CD4-positive, CD25-positive, alpha-beta regulatory T cell (primary cell): ENCODE measurements around the gene CDKN2AIPNL. TPM values are rescaled to one million over a fixed set of nuclear protein-coding genes. Genes with fewer than 3 reads are reported as not detected.

Experiments used
- ATAC-seq, 2 donors: fragments of 150-1000 bp; cut with Tn5 transposase; one replicate each; pipeline ENCODE4 v1.10.0; 2021; ENCODE audit warnings: low read depth in 2 of 2, moderate number of reproducible peaks in 2 of 2, moderate library complexity in 1 of 2
- DNase-seq, 3 donors: peaks; one replicate each; pipeline versions ENCODE4 v3.0.0 to v3.0.0-alpha.2; 2012 to 2022; ENCODE audit warnings: mixed read lengths in 1 of 3
- H3K27ac ChIP-seq: one replicate; pipeline ENCODE4 v1.7.0; 2013; ENCODE audit warnings: mild to moderate bottlenecking, low read length; ENCODE audit not compliant: insufficient read depth, poor library complexity, severe bottlenecking
- H3K27me3 ChIP-seq: one replicate; pipeline ENCODE4 v1.7.0; 2013; ENCODE audit warnings: low read length; ENCODE audit not compliant: control insufficient read depth, insufficient read depth
- H3K36me3 ChIP-seq: one replicate; pipeline ENCODE4 v1.7.0; 2013; ENCODE audit warnings: mild to moderate bottlenecking, low read length, moderate library complexity; ENCODE audit not compliant: control insufficient read depth, insufficient read depth
- H3K4me1 ChIP-seq: 2 replicates; pipeline ENCODE4 v1.7.0; 2013; ENCODE audit warnings: mild to moderate bottlenecking, low read length; ENCODE audit not compliant: insufficient read depth, control insufficient read depth, poor library complexity, severe bottlenecking
- H3K4me3 ChIP-seq: one replicate; pipeline ENCODE4 v1.7.0; 2013; ENCODE audit warnings: low read depth, mild to moderate bottlenecking, low read length, moderate library complexity
- H3K9me3 ChIP-seq, 2 experiments: 1 replicate in 1 of 2; 2 replicates in 1 of 2; pipeline ENCODE4 v1.7.0; 2013; ENCODE audit warnings: low read length in 2 of 2, mild to moderate bottlenecking in 1 of 2, moderate library complexity in 1 of 2; ENCODE audit not compliant: control insufficient read depth in 2 of 2
- H3K27ac Mint-ChIP-seq, 3 donors: one replicate each; pipeline ENCODE4 v1.8.0; 2020 to 2022; ENCODE audit warnings: mild to moderate bottlenecking in 3 of 3, mixed read lengths in 3 of 3, moderate library complexity in 2 of 3
- H3K27me3 Mint-ChIP-seq: one replicate; pipeline ENCODE4 v1.8.0; 2022; ENCODE audit warnings: mild to moderate bottlenecking, mixed read lengths
- H3K36me3 Mint-ChIP-seq: one replicate; pipeline ENCODE4 v1.8.0; 2020; ENCODE audit warnings: mixed read lengths
- H3K4me1 Mint-ChIP-seq, 4 donors: one replicate each; pipeline ENCODE4 v1.8.0; 2020 to 2022; ENCODE audit warnings: mixed read lengths in 4 of 4, mild to moderate bottlenecking in 1 of 4
- H3K4me3 Mint-ChIP-seq, 4 donors: one replicate each; pipeline ENCODE4 v1.8.0; 2020 to 2022; ENCODE audit warnings: mild to moderate bottlenecking in 4 of 4, mixed read lengths in 4 of 4, moderate library complexity in 3 of 4
- H3K9me3 Mint-ChIP-seq, 7 donors: one replicate each; pipeline ENCODE4 v1.8.0; 2020 to 2022; ENCODE audit warnings: mixed read lengths in 7 of 7, mild to moderate bottlenecking in 3 of 7, moderate library complexity in 2 of 7
- polyA plus RNA-seq, 4 donors: library from polyadenylated mRNA; unstranded; fragments of 300-500 nt; fragmentation: Illumina TruSeq; gene quantifications; one replicate each; pipeline ENCODE4 v1.2.3, GENCODE V29; 2021
- total RNA-seq: library from RNA; stranded (reverse); gene quantifications from one replicate; pipeline ENCODE4 v1.2.3, GENCODE V29; 2022

CDKN2AIPNL gene
- total and polyA plus RNA-seq, 5 donors from 2014 or later: 13.5 to 32.4 (median 29.4) TPM

- Mint-ChIP-seq H3K4me3 (no peak overlapping the region), H3K27me3 (peaks cover 10% of the 10 kb centered on the region), H3K27ac (no peak overlapping the region), H3K9me3 (no peaks in the 10 kb centered on the region), H3K4me1 (no peaks in the 10 kb centered on the region), H3K36me3 (no peaks in the 10 kb centered on the region)
- Histone ChIP-seq H3K36me3 (no peaks in the 10 kb centered on the region), H3K4me1 (no peaks in the 10 kb centered on the region), H3K27me3 (no peaks in the 10 kb centered on the region), H3K9me3 (no peaks in the 10 kb centered on the region), H3K4me3 (no peak overlapping the region), H3K27ac (no peak overlapping the region)
- ATAC-seq (no peak), DNase-seq (no peak)
Observed at GRCh38 chr5:134455466-134455865, 43.8 kb upstream of the CDKN2AIPNL start.

- no peaks in the 10 kb centered on the region for H3K27me3 ChIP-seq
- DNase-seq (no peak), ATAC-seq (no peak)
- no peak overlapping the region for H3K4me3 Mint-ChIP-seq
- no peaks in the 10 kb centered on the region for H3K9me3 ChIP-seq
- no peaks in the 10 kb centered on the region for H3K9me3 Mint-ChIP-seq
- no peak overlapping the region for H3K4me3 ChIP-seq
- no peak overlapping the region for H3K27ac Mint-ChIP-seq
- H3K4me1 ChIP-seq: no peaks in the 10 kb centered on the region
- H3K36me3 ChIP-seq: no peaks in the 10 kb centered on the region
- no peaks in the 10 kb centered on the region for H3K36me3 Mint-ChIP-seq
- peaks cover 10% of the 10 kb centered on the region for H3K27me3 Mint-ChIP-seq
- H3K4me1 Mint-ChIP-seq: no peaks in the 10 kb centered on the region
- H3K27ac ChIP-seq: no peak overlapping the region
Observed at GRCh38 chr5:134453016-134453415, 41.3 kb upstream of the CDKN2AIPNL start.

- no peaks in the 10 kb centered on the region for H3K9me3 ChIP-seq
- H3K27me3 Mint-ChIP-seq: peaks cover 6% of the 10 kb centered on the region
- ATAC-seq (no peak), DNase-seq (no peak)
- no peaks in the 10 kb centered on the region for H3K36me3 ChIP-seq
- H3K4me1 ChIP-seq: no peaks in the 10 kb centered on the region
- peaks cover 0 to under 1% (median 0%) of the 10 kb centered on the region in 4 donors for H3K4me1 Mint-ChIP-seq
- H3K36me3 Mint-ChIP-seq: no peaks in the 10 kb centered on the region
- no peaks in the 10 kb centered on the region for H3K9me3 Mint-ChIP-seq
- H3K4me3 ChIP-seq: no peak overlapping the region
- no peak overlapping the region for H3K27ac ChIP-seq
- no peak overlapping the region for H3K27ac Mint-ChIP-seq
- no peak overlapping the region for H3K4me3 Mint-ChIP-seq
- no peaks in the 10 kb centered on the region for H3K27me3 ChIP-seq
Observed at GRCh38 chr5:134451936-134452505, 40.3 kb upstream of the CDKN2AIPNL start.

- H3K9me3 Mint-ChIP-seq: peaks cover 0 to 1% (median 0%) of the 10 kb centered on the region in 7 donors
- DNase-seq (no peak), ATAC-seq (no peak)
- no peaks in the 10 kb centered on the region for H3K36me3 Mint-ChIP-seq
- peaks cover 1% of the 10 kb centered on the region for H3K27me3 Mint-ChIP-seq
- Histone ChIP-seq H3K27me3 (no peaks in the 10 kb centered on the region), H3K4me1 (no peaks in the 10 kb centered on the region), H3K9me3 (no peaks in the 10 kb centered on the region), H3K27ac (no peak overlapping the region), H3K36me3 (no peaks in the 10 kb centered on the region), H3K4me3 (no peak overlapping the region)
- H3K27ac Mint-ChIP-seq: no peak overlapping the region
- peaks cover 0 to 3% (median 0%) of the 10 kb centered on the region in 4 donors for H3K4me1 Mint-ChIP-seq
- no peak overlapping the region for H3K4me3 Mint-ChIP-seq
Observed at GRCh38 chr5:134451225-134451935, 39.7 kb upstream of the CDKN2AIPNL start.

- no peak overlapping the region for H3K27ac ChIP-seq
- Mint-ChIP-seq H3K4me3 (no peak overlapping the region), H3K27ac (peak overlapping the region in 1 of 3 donors; percentile 9), H3K36me3 (no peaks in the 10 kb centered on the region), H3K9me3 (peaks cover 0 to 1% (median 0%) of the 10 kb centered on the region in 7 donors), H3K4me1 (peaks cover 0 to 3% (median 0%) of the 10 kb centered on the region in 4 donors), H3K27me3 (no peaks in the 10 kb centered on the region)
- no peaks in the 10 kb centered on the region for H3K4me1 ChIP-seq
- H3K36me3 ChIP-seq: no peaks in the 10 kb centered on the region
- no peaks in the 10 kb centered on the region for H3K9me3 ChIP-seq
- no peak overlapping the region for H3K4me3 ChIP-seq
- DNase-seq (no peak), ATAC-seq (no peak)
- H3K27me3 ChIP-seq: no peaks in the 10 kb centered on the region
Observed at GRCh38 chr5:134450374-134450773, 38.7 kb upstream of the CDKN2AIPNL start.

GRCh38 chr5:134449167-134449566 lies 37.5 kb upstream of the CDKN2AIPNL start:
- Mint-ChIP-seq H3K9me3 (peaks cover 0 to 1% (median 0%) of the 10 kb centered on the region in 7 donors), H3K27me3 (no peaks in the 10 kb centered on the region), H3K4me1 (peaks cover 0 to 3% (median 0%) of the 10 kb centered on the region in 4 donors), H3K27ac (no peak overlapping the region), H3K4me3 (no peak overlapping the region), H3K36me3 (no peaks in the 10 kb centered on the region)
- no peak for ATAC-seq
- Histone ChIP-seq H3K36me3 (no peaks in the 10 kb centered on the region), H3K9me3 (no peaks in the 10 kb centered on the region), H3K27me3 (no peaks in the 10 kb centered on the region), H3K4me3 (no peak overlapping the region), H3K4me1 (no peaks in the 10 kb centered on the region), H3K27ac (no peak overlapping the region)
- DNase-seq: no peak

- Histone ChIP-seq H3K4me3 (no peak overlapping the region), H3K9me3 (no peaks in the 10 kb centered on the region), H3K36me3 (no peaks in the 10 kb centered on the region), H3K4me1 (no peaks in the 10 kb centered on the region), H3K27ac (no peak overlapping the region), H3K27me3 (no peaks in the 10 kb centered on the region)
- Mint-ChIP-seq H3K4me1 (peaks cover 0 to 6% (median 0%) of the 10 kb centered on the region in 4 donors), H3K36me3 (peaks cover 3% of the 10 kb centered on the region), H3K9me3 (peaks cover 0 to 1% (median 0%) of the 10 kb centered on the region in 7 donors), H3K27ac (peak overlapping the region in 1 of 3 donors; percentile 15), H3K4me3 (no peak overlapping the region), H3K27me3 (no peaks in the 10 kb centered on the region)
- no peak for DNase-seq
- no peak for ATAC-seq
Observed at GRCh38 chr5:134447815-134448520, 36.3 kb upstream of the CDKN2AIPNL start.
